ENCODE data around the gene MDH1B. TPM values are rescaled to one million over a fixed set of nuclear protein-coding genes. Genes with fewer than 3 reads are reported as not detected.
"Not testable (repeated sequence)": the region's sequence is repeated elsewhere in the genome, so short reads cannot be mapped to it uniquely, and the experiment has no call there.

Gene MDH1B
- polyA plus RNA-seq, 1 donor from 2014 or later = 11.7 TPM

GRCh38 chr2:206812471-206812870 is 47.3 kb upstream of the MDH1B start:
- H3K4me3 ChIP-seq (ENCODE audit: low read length); H3K27me3 ChIP-seq (ENCODE audit: insufficient read depth, low read depth, low read length); H3K9me2 ChIP-seq (ENCODE audit: insufficient read depth, low read length); H3K9me3 ChIP-seq (ENCODE audit: low read length); H3K79me2 ChIP-seq (replicated peaks; ENCODE audit: insufficient read depth, low read length); H2AFZ ChIP-seq (ENCODE audit: low read depth, low read length); H3K27ac ChIP-seq (ENCODE audit: low read length); H3K36me3 ChIP-seq (ENCODE audit: insufficient read depth, low read length); H3F3A ChIP-seq (ENCODE audit: insufficient read depth, low read length, poor library complexity, severe bottlenecking); H3K4me2 ChIP-seq (ENCODE audit: low read length); H4K20me1 ChIP-seq (ENCODE audit: insufficient read depth); H3K9ac ChIP-seq (ENCODE audit: low read length): not testable (repeated sequence)

GRCh38 chr2:206807624-206808023 is 42.5 kb upstream of the MDH1B start:
- not testable (repeated sequence) for H3K4me2 ChIP-seq (ENCODE audit: low read length); H3K27me3 ChIP-seq (ENCODE audit: insufficient read depth, low read depth, low read length); H2AFZ ChIP-seq (ENCODE audit: low read depth, low read length); H3K27ac ChIP-seq (ENCODE audit: low read length); H4K20me1 ChIP-seq (ENCODE audit: insufficient read depth); H3K9ac ChIP-seq (ENCODE audit: low read length); H3F3A ChIP-seq (ENCODE audit: insufficient read depth, low read length, poor library complexity, severe bottlenecking); H3K4me3 ChIP-seq (ENCODE audit: low read length); H3K9me3 ChIP-seq (ENCODE audit: low read length); H3K36me3 ChIP-seq (ENCODE audit: insufficient read depth, low read length); H3K79me2 ChIP-seq (replicated peaks; ENCODE audit: insufficient read depth, low read length); H3K9me2 ChIP-seq (ENCODE audit: insufficient read depth, low read length)

GRCh38 chr2:206805887-206806607 is 40.9 kb upstream of the MDH1B start:
- Histone ChIP-seq H3K36me3 (ENCODE audit: insufficient read depth, low read length) (no peaks in the 10 kb centered on the region), H3K79me2 (replicated peaks; ENCODE audit: insufficient read depth, low read length) (no peaks in the 10 kb centered on the region), H2AFZ (ENCODE audit: low read depth, low read length) (no peak overlapping the region), H3F3A (ENCODE audit: insufficient read depth, low read length, poor library complexity, severe bottlenecking) (no peaks in the 10 kb centered on the region), H3K27me3 (ENCODE audit: insufficient read depth, low read depth, low read length) (no peaks in the 10 kb centered on the region), H3K4me3 (ENCODE audit: low read length) (no peak overlapping the region), H3K4me2 (ENCODE audit: low read length) (no peak overlapping the region), H3K27ac (ENCODE audit: low read length) (no peak overlapping the region), H3K9me3 (ENCODE audit: low read length) (no peaks in the 10 kb centered on the region), H4K20me1 (ENCODE audit: insufficient read depth) (no peaks in the 10 kb centered on the region), H3K9ac (ENCODE audit: low read length) (no peak overlapping the region), H3K9me2 (ENCODE audit: insufficient read depth, low read length) (no peaks in the 10 kb centered on the region)
- no peak for TF ChIP-seq SMC3 (conservative IDR thresholded peaks at IDR 0.05; ENCODE audit: poor library complexity)
- no peak for TF ChIP-seq EP300 (conservative IDR thresholded peaks at IDR 0.05; ENCODE audit: poor library complexity, severe bottlenecking)
- no peak for TF ChIP-seq RAD21 (conservative IDR thresholded peaks at IDR 0.05)
- no peak for TF ChIP-seq CTCF (IDR thresholded peaks at IDR 0.05; ENCODE audit: poor library complexity, severe bottlenecking)
- no peak for TF ChIP-seq REST (IDR thresholded peaks at IDR 0.05; ENCODE audit: borderline replicate concordance)
- TF ChIP-seq MXI1 (conservative IDR thresholded peaks at IDR 0.05; ENCODE audit: poor library complexity, severe bottlenecking) = no peak
